HEK293 (cell line): ENCODE data around the gene CDK5.

ENCODE experiments used
- CTCF ChIA-PET: fragments of 350-600 bp; formaldehyde crosslinking; extraction: SDS; loops from one replicate; lab custom pipeline; 2021; ENCODE audit warnings: antibody characterized with exemption; lab: Yijun Ruan, JAX
- POLR2A ChIA-PET: fragments of 300-600 bp; formaldehyde crosslinking; extraction: SDS; loops from one replicate; lab custom pipeline; 2020; ENCODE audit warnings: antibody characterized with exemption, inconsistent platforms; lab: Yijun Ruan, JAX
- H3K27ac ChIP-seq: fragments of 200-500 bp; sonication (Bioruptor generic); 2 replicates; pipeline ENCODE4 v1.5.1; 2014; ENCODE audit warnings: low read depth, low read length, control low read depth, inconsistent platforms; ENCODE audit errors: extremely low read depth
- H3K36me3 ChIP-seq, 2 experiments: fragments of 200-500 bp in 1 of 2; sonication (Bioruptor generic) in 1 of 2; 1 replicate in 1 of 2; 2 replicates in 1 of 2; pipeline ENCODE4 v1.5.1; 2014 to 2017; ENCODE audit warnings: inconsistent platforms in 2 of 2, low read length in 2 of 2; ENCODE audit not compliant: control insufficient read depth in 2 of 2, insufficient read depth in 1 of 2
- H3K4me1 ChIP-seq: fragments of 200-500 bp; sonication (Bioruptor generic); 2 replicates; pipeline ENCODE4 v1.5.1; 2014; ENCODE audit warnings: mild to moderate bottlenecking, low read length, inconsistent platforms; ENCODE audit not compliant: control insufficient read depth, insufficient read depth
- H3K4me3 ChIP-seq: 2 replicates; pipeline ENCODE4 v1.5.1; 2011; ENCODE audit warnings: low read depth, mild to moderate bottlenecking, control low read depth, low read length, moderate library complexity
- H3K9me3 ChIP-seq: fragments of 200-500 bp; sonication (Bioruptor generic); 2 replicates; pipeline ENCODE4 v1.5.1; 2014; ENCODE audit warnings: low read depth, low read length, inconsistent platforms; ENCODE audit not compliant: control insufficient read depth, insufficient read depth
- EGR2 ChIP-seq: fragments of 450-650 bp; formaldehyde crosslinking; IDR thresholded peaks from 2 replicates; pipeline ENCODE4 v1.5.1; 2016; ENCODE audit warnings: low read depth, missing biosample characterization, missing genetic modification characterization
- KLF1 ChIP-seq: fragments of 450-650 bp; formaldehyde crosslinking; IDR thresholded peaks from 2 replicates; pipeline ENCODE4 v1.5.1; 2016; ENCODE audit warnings: missing biosample characterization, missing genetic modification characterization
- KLF10 ChIP-seq: fragments of 450-650 bp; IDR thresholded peaks from 2 replicates; pipeline ENCODE4 v1.5.1; 2018; ENCODE audit warnings: missing biosample characterization, mild to moderate bottlenecking, missing genetic modification characterization
- KLF8 ChIP-seq: fragments of 450-650 bp; formaldehyde crosslinking; IDR thresholded peaks from 2 replicates; pipeline ENCODE4 v1.5.1; 2016; ENCODE audit warnings: missing biosample characterization, missing genetic modification characterization
- SP3 ChIP-seq: fragments of 450-650 bp; formaldehyde crosslinking; IDR thresholded peaks from 2 replicates; pipeline ENCODE4 v1.5.1; 2016; ENCODE audit warnings: missing biosample characterization, missing genetic modification characterization
- SP7 ChIP-seq: fragments of 450-650 bp; formaldehyde crosslinking; IDR thresholded peaks from 2 replicates; pipeline ENCODE4 v1.5.1; 2016; ENCODE audit warnings: missing biosample characterization, missing genetic modification characterization
- WT1 ChIP-seq: fragments of 450-650 bp; formaldehyde crosslinking; IDR thresholded peaks from 2 replicates; pipeline ENCODE4 v1.5.1; 2016; ENCODE audit warnings: missing biosample characterization, missing genetic modification characterization
- ZBTB17 ChIP-seq: fragments of 450-650 bp; formaldehyde crosslinking; IDR thresholded peaks from 2 replicates; pipeline ENCODE4 v1.5.1; 2016; ENCODE audit warnings: missing biosample characterization, missing genetic modification characterization
- ZBTB48 ChIP-seq: fragments of 450-650 bp; formaldehyde crosslinking; IDR thresholded peaks from 2 replicates; pipeline ENCODE4 v1.5.1; 2016; ENCODE audit warnings: missing biosample characterization, missing genetic modification characterization
- ZEB2 ChIP-seq: fragments of 450-650 bp; formaldehyde crosslinking; IDR thresholded peaks from 2 replicates; pipeline ENCODE4 v1.5.1; 2016; ENCODE audit warnings: missing biosample characterization, missing genetic modification characterization
- ZFHX2 ChIP-seq: fragments of 450-650 bp; formaldehyde crosslinking; conservative IDR thresholded peaks from 2 replicates; pipeline ENCODE4 v1.5.1; 2016; ENCODE audit warnings: missing biosample characterization, missing genetic modification characterization
- ZIC2 ChIP-seq: fragments of 450-650 bp; formaldehyde crosslinking; IDR thresholded peaks from 2 replicates; pipeline ENCODE4 v1.5.1; 2016; ENCODE audit warnings: missing biosample characterization, missing genetic modification characterization
- ZNF114 ChIP-seq: fragments of 450-650 bp; formaldehyde crosslinking; IDR thresholded peaks from 2 replicates; pipeline ENCODE4 v1.5.0; 2017; ENCODE audit warnings: missing biosample characterization, missing genetic modification characterization
- ZNF19 ChIP-seq: fragments of 450-650 bp; formaldehyde crosslinking; IDR thresholded peaks from 2 replicates; pipeline ENCODE4; 2016; ENCODE audit warnings: missing biosample characterization, missing genetic modification characterization, low read depth
- ZNF266 ChIP-seq: fragments of 450-650 bp; formaldehyde crosslinking; IDR thresholded peaks from 2 replicates; pipeline ENCODE4 v1.5.1; 2016; ENCODE audit warnings: missing biosample characterization, missing genetic modification characterization, low read depth
- ZNF366 ChIP-seq: fragments of 450-650 bp; formaldehyde crosslinking; conservative IDR thresholded peaks from 2 replicates; pipeline ENCODE4 v1.5.1; 2016; ENCODE audit warnings: missing biosample characterization, missing genetic modification characterization
- ZNF449 ChIP-seq: fragments of 450-650 bp; formaldehyde crosslinking; IDR thresholded peaks from 2 replicates; pipeline ENCODE4 v1.5.1; 2017; ENCODE audit warnings: missing biosample characterization, mild to moderate bottlenecking, missing genetic modification characterization, moderate library complexity
- ZNF561 ChIP-seq: fragments of 450-650 bp; IDR thresholded peaks from 2 replicates; pipeline ENCODE4 v1.5.1; 2018; ENCODE audit warnings: missing biosample characterization, missing genetic modification characterization, borderline replicate concordance
- ZNF580 ChIP-seq: fragments of 450-650 bp; formaldehyde crosslinking; IDR thresholded peaks from 2 replicates; pipeline ENCODE4 v1.5.1; 2016; ENCODE audit warnings: missing biosample characterization, missing genetic modification characterization
- ZNF623 ChIP-seq: fragments of 450-650 bp; formaldehyde crosslinking; IDR thresholded peaks from 2 replicates; pipeline ENCODE4 v1.5.1; 2016; ENCODE audit warnings: missing biosample characterization, missing genetic modification characterization
- ZNF660 ChIP-seq: fragments of 450-650 bp; IDR thresholded peaks from 2 replicates; pipeline ENCODE4 v1.5.1; 2018; ENCODE audit warnings: missing biosample characterization, mild to moderate bottlenecking, missing genetic modification characterization
- ZNF701 ChIP-seq: fragments of 450-650 bp; formaldehyde crosslinking; IDR thresholded peaks from 2 replicates; pipeline ENCODE4 v1.5.1; 2016; ENCODE audit warnings: missing biosample characterization, missing genetic modification characterization
- ZNF76 ChIP-seq: fragments of 450-650 bp; formaldehyde crosslinking; IDR thresholded peaks from 2 replicates; pipeline ENCODE4; 2016; ENCODE audit warnings: low read depth, missing biosample characterization, missing genetic modification characterization, borderline replicate concordance
- ZNF837 ChIP-seq: fragments of 450-650 bp; formaldehyde crosslinking; IDR thresholded peaks from 2 replicates; pipeline ENCODE4 v1.5.1; 2016; ENCODE audit warnings: missing biosample characterization, missing genetic modification characterization
- ZSCAN4 ChIP-seq: fragments of 450-650 bp; formaldehyde crosslinking; IDR thresholded peaks from 2 replicates; pipeline ENCODE4 v1.5.1; 2017; ENCODE audit warnings: missing biosample characterization, missing genetic modification characterization
- ZXDB ChIP-seq: fragments of 450-650 bp; formaldehyde crosslinking; IDR thresholded peaks from 2 replicates; pipeline ENCODE4 v1.5.1; 2016; ENCODE audit warnings: missing biosample characterization, missing genetic modification characterization

Gene CDK5

GRCh38 chr7:151040616-151041375 lies 16.9 kb downstream of the CDK5 start:
- H3K9me3 ChIP-seq: no peaks in the 10 kb centered on the region
- CTCF ChIA-PET: interaction anchor here (1.9 to 2.9 kb wide), 2 partner anchors 22 to 23 kb away, joined by 4 to 15 read pairs; no protein-coding TSS in a partner anchor
- no peak for TF ChIP-seq ZIC2 (tag by site-specific recombination)
- no peak for TF ChIP-seq ZNF580
- no peak for TF ChIP-seq ZNF114
- TF ChIP-seq ZBTB48: no peak
- TF ChIP-seq ZNF660 (tag by site-specific recombination): no peak
- TF ChIP-seq EGR2: no peak
- TF ChIP-seq ZNF701 (tag by site-specific recombination): no peak
- no peak for TF ChIP-seq ZNF266 (tag by site-specific recombination)
- no peak for TF ChIP-seq ZNF561
- TF ChIP-seq ZSCAN4 (tag by site-specific recombination): no peak
- TF ChIP-seq ZNF837 (tag by site-specific recombination): no peak
- no peak for TF ChIP-seq SP3 (tag by site-specific recombination)
- TF ChIP-seq ZNF19 (tag by site-specific recombination): no peak
- TF ChIP-seq, all 188 proteins: peak for 0
- POLR2A ChIA-PET: no interaction called here
- H3K27ac ChIP-seq: no peak overlapping the region
- H3K36me3 ChIP-seq: peaks cover 0 to 49% of the 10 kb centered on the region in 2 experiments; a peak in 1 of 3 replicates
- H3K4me3 ChIP-seq: no peak overlapping the region
- peaks cover 6% of the 10 kb centered on the region for H3K4me1 ChIP-seq

- H3K27ac ChIP-seq: no peak overlapping the region; the same call in 1 of the 2 replicates
- H3K4me1 ChIP-seq: peaks cover 6% of the 10 kb centered on the region
- H3K4me3 ChIP-seq: no peak overlapping the region
- CTCF ChIA-PET: interaction anchor here (0.8 to 2.9 kb wide), 4 partner anchors 12 to 72 kb away, joined by 3 to 15 read pairs (median 8); partner anchors contain the start of gene ABCB8
- H3K36me3 ChIP-seq: peaks cover 0 to 50% of the 10 kb centered on the region in 2 experiments; a peak in 1 of 3 replicates
- POLR2A ChIA-PET: interaction anchor here (0.6 to 3.6 kb wide), 9 partner anchors 8 to 70 kb away, joined by 3 to 26 read pairs (median 5); partner anchors contain the start of genes ABCB8, ASIC3, CDK5 and FASTK
- TF ChIP-seq ZFHX2 (peak; percentile 40), EGR2 (peak; percentile 21; the same call in 1 of the 2 replicates), ZNF76 (tag by site-specific recombination) (no peak)
- H3K9me3 ChIP-seq: no peaks in the 10 kb centered on the region
Observed at GRCh38 chr7:151039850-151040548, 17.7 kb downstream of the CDK5 start.

GRCh38 chr7:151038951-151039849 lies 18.5 kb downstream of the CDK5 start:
- peak overlapping the region; percentile 13 for H3K27ac ChIP-seq
- H3K9me3 ChIP-seq: no peaks in the 10 kb centered on the region
- peaks cover 0 to 53% of the 10 kb centered on the region in 2 experiments; a peak in 1 of 3 replicates for H3K36me3 ChIP-seq
- ChIA-PET CTCF (interaction anchor here (0.8 to 2.9 kb wide), 5 partner anchors 11 to 73 kb away, joined by 3 to 15 read pairs (median 4); partner anchors contain the start of gene ABCB8), POLR2A (interaction anchor here (0.6 to 3.6 kb wide), 11 partner anchors 9 to 71 kb away, joined by 3 to 26 read pairs (median 5); partner anchors contain the start of genes ABCB8, ASIC3, CDK5 and FASTK)
- H3K4me3 ChIP-seq: no peak overlapping the region
- peaks cover 6% of the 10 kb centered on the region for H3K4me1 ChIP-seq
- TF ChIP-seq ZNF561: 0 out of 2 replicates have a peak, but pooled peaks have one; percentile 56
- no peak for TF ChIP-seq ZNF623 (tag by site-specific recombination)
- no peak for TF ChIP-seq KLF10 (tag by site-specific recombination)
- peak; percentile 70 for TF ChIP-seq ZNF449 (tag by site-specific recombination)
- TF ChIP-seq KLF1 (tag by site-specific recombination): peak; percentile 32; the same call in 1 of the 2 replicates
- 0 out of 2 replicates have a peak, but pooled peaks have one; percentile 26 for TF ChIP-seq ZEB2
- TF ChIP-seq ZBTB48: peak; percentile 70
- TF ChIP-seq ZNF366 (tag by site-specific recombination): peak; percentile 86
- TF ChIP-seq KLF8 (tag by site-specific recombination): 0 out of 2 replicates have a peak, but pooled peaks have one; percentile 30
- TF ChIP-seq WT1 (tag by site-specific recombination): peak; percentile 71
- peak; percentile 29; the same call in 1 of the 2 replicates for TF ChIP-seq ZXDB (tag by site-specific recombination)
- peak; percentile 35 for TF ChIP-seq ZBTB17 (tag by site-specific recombination)
- peak; percentile 80 for TF ChIP-seq SP7 (tag by site-specific recombination)
